GM18867 (cell line): ENCODE data around the gene MGAT4B.
"Not testable (repeated sequence)": the region's sequence is repeated elsewhere in the genome, so short reads cannot be mapped to it uniquely, and the experiment has no call there.

ENCODE experiments used
- ATAC-seq: cut with Tn5 transposase; IDR thresholded peaks from one replicate; pipeline ENCODE4 v1.9.1; 2021; ENCODE audit warnings: mild to moderate bottlenecking, moderate library complexity; ENCODE audit not compliant: unreplicated experiment

The MGAT4B gene

GRCh38 chr5:179806250-179807048, at the start of gene MGAT4B:
MGAT4B (minus strand) TSS chr5:179806866; CDS start chr5:179806583, 283 bp downstream.
- ATAC-seq, result peak; percentile 68

DNA sequence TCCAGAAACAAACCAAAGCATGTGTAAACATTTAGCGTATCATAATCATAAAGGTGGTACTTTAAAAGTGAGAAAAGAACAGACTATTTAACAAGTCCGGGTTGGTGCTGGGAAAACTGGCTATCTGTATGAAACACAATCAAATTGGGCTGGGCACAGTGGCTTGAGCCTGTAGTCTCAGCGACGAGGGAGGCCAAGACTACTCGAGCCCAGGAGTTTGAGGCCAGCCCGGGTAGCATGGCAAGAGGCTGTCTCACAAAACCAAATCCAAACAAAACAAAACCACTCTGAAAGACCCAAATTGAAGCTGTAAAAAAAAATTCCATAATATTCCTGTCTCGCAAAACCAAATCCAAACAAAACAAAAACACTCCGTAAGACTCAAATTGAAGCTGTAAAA, 47.7 kb upstream of the MGAT4B start:
- no peak for ATAC-seq

GRCh38 chr5:179852993-179853547, 46.4 kb upstream of the MGAT4B start:
- peak; percentile 91 for ATAC-seq

GRCh38 chr5:179841621-179842020, 35.0 kb upstream of the MGAT4B start:
- no peak for ATAC-seq

GRCh38 chr5:179840766-179841165, 34.1 kb upstream of the MGAT4B start:
- no peak for ATAC-seq

GRCh38 chr5:179840321-179840720, 33.7 kb upstream of the MGAT4B start:
- no peak for ATAC-seq

- no peak for ATAC-seq
Measured at GRCh38 chr5:179839328-179840256, 32.9 kb upstream of the MGAT4B start.

DNA sequence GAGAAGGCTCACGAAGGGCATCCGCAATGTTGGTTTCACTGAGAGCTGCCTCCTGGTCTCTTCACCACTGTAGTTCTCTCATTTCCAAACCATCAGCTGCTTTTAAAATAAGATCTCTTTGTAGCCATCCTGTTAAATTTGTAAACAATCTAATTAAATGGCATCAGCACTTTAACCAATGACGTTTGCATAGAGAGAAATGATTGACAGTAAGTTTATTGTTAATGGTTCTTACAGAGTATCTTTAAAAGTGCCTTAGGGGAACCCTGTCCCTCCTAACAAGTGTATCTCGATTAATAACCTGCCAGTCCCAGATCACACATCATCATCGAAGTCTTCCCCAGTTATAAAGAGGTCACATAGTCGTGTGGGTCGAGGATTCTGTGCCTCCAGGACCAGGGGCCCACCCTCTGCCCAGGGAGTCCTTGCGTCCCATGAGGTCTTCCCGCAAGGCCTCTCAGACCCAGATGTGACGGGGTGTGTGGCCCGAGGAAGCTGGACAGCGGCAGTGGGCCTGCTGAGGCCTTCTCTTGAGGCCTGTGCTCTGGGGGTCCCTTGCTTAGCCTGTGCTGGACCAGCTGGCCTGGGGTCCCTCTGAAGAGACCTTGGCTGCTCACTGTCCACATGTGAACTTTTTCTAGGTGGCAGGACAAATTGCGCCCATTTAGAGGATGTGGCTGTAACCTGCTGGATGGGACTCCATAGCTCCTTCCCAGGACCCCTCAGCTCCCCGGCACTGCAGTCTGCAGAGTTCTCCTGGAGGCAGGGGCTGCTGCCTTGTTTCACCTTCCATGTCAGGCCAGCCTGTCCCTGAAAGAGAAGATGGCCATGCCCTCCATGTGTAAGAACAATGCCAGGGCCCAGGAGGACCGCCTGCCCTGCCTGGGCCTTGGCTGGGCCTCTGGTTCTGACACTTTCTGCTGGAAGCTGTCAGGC, 30.7 kb upstream of the MGAT4B start:
- ATAC-seq, result no peak

DNA sequence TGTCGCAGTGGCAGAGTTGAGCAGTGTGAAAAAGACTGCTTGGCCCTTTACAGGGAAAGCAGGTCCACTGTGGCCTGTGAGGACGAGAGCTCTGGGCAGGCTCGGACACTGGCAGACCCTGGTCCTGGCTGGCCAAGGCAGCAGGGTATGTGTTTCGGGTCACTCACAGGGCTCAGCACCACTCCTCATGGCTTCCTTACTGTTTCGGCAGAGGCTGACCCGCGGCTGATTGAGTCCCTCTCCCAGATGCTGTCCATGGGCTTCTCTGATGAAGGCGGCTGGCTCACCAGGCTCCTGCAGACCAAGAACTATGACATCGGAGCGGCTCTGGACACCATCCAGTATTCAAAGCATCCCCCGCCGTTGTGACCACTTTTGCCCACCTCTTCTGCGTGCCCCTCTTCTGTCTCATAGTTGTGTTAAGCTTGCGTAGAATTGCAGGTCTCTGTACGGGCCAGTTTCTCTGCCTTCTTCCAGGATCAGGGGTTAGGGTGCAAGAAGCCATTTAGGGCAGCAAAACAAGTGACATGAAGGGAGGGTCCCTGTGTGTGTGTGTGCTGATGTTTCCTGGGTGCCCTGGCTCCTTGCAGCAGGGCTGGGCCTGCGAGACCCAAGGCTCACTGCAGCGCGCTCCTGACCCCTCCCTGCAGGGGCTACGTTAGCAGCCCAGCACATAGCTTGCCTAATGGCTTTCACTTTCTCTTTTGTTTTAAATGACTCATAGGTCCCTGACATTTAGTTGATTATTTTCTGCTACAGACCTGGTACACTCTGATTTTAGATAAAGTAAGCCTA, 29.8 kb upstream of the MGAT4B start:
- peak; percentile 73 for ATAC-seq

DNA sequence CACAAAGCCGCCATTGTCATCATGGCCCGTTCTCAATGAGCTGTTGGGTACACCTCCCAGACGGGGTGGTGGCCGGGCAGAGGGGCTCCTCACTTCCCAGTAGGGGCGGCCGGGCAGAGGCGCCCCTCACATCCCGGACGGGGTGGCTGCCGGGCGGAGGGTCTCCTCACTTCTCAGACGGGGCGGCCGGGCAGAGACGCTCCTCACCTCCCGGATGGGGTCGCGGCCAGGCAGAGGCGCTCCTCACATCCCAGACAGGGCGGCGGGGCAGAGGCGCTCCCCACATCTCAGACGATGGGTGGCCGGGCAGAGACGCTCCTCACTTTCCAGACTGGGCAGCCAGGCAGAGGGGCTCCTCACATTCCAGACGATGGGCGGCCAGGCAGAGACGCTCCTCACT, 28.2 kb upstream of the MGAT4B start:
- ATAC-seq, result not testable (repeated sequence)

GRCh38 chr5:179834120-179834519, 27.5 kb upstream of the MGAT4B start:
- no peak for ATAC-seq

DNA sequence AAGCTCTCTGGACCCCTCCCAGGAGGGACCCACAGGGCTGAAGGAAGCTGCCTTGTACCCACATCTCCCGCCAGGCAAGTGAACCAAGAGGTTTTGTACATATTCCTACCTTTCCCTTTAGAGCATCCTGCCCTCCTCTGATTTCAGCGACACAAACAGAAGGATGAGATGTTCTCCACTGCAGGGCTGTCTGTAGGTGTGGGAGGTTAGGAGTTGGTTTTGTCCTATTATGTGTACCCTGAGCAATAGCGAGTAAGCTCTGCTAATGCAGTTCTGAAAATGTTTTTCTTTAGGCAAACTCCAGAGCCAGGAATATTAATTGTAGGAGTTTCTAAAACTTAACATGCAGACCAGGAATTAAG, 27.0 kb upstream of the MGAT4B start:
- no peak for ATAC-seq

GRCh38 chr5:179833056-179833708, 26.5 kb upstream of the MGAT4B start:
- no peak for ATAC-seq

- ATAC-seq, result no peak
Measured at GRCh38 chr5:179832039-179832745, 25.5 kb upstream of the MGAT4B start.

- no peak for ATAC-seq
Measured at GRCh38 chr5:179830818-179831468, 24.3 kb upstream of the MGAT4B start.

GRCh38 chr5:179829732-179830435, 23.2 kb upstream of the MGAT4B start:
- ATAC-seq, result no peak

- ATAC-seq, result no peak
Measured at GRCh38 chr5:179828756-179829421, 22.2 kb upstream of the MGAT4B start.
